ENCODE data around the gene CYP26B1. TPM values are rescaled to one million over a fixed set of nuclear protein-coding genes. Genes with fewer than 3 reads are reported as not detected.

Gene CYP26B1
- polyA plus RNA-seq, 3 donors: not detected

GRCh38 chr2:72173640-72174321 is 26.1 kb upstream of the CYP26B1 start:
- Histone ChIP-seq H3K4me3 (replicated peaks in 1 of 3; ENCODE audit: low read depth in 2 of 3, low read length in 3 of 3) (no peak overlapping the region), H4K20me1 (ENCODE audit: insufficient read depth, low read length) (no peaks in the 10 kb centered on the region), H3K4me1 (ENCODE audit: control insufficient read depth in 1 of 2, insufficient read depth in 2 of 2, low read length in 2 of 2) (no peaks in the 10 kb centered on the region), H3K79me2 (ENCODE audit: insufficient read depth, low read length) (no peaks in the 10 kb centered on the region), H2AFZ (ENCODE audit: insufficient read depth, low read depth, low read length, poor library complexity, severe bottlenecking) (no peak overlapping the region), H3K4me2 (replicated peaks; ENCODE audit: extremely low read depth, low read length, poor library complexity, severe bottlenecking) (no peak overlapping the region), H3K27ac (ENCODE audit: low read depth in 1 of 2, low read length in 2 of 2) (no peak overlapping the region), H3K9ac (ENCODE audit: insufficient read depth, low read length, poor library complexity, severe bottlenecking) (no peak overlapping the region), H3K36me3 (replicated peaks in 1 of 2; ENCODE audit: control insufficient read depth in 1 of 2, insufficient read depth in 2 of 2, low read length in 2 of 2) (no peaks in the 10 kb centered on the region), H3K27me3 (ENCODE audit: control insufficient read depth in 2 of 2, insufficient read depth in 2 of 2, low read length in 2 of 2) (no peaks in the 10 kb centered on the region), H3K9me3 (replicated peaks in 1 of 2; ENCODE audit: control insufficient read depth in 1 of 2, insufficient read depth in 1 of 2, low read length in 2 of 2) (no peaks in the 10 kb centered on the region)
- Mint-ChIP-seq H3K9me3 (peaks cover 0 to 5% (median 4%) of the 10 kb centered on the region in 7 donors), H3K4me3 (no peak overlapping the region), H3K4me1 (no peaks in the 10 kb centered on the region), H3K27me3 (ENCODE audit: low read depth in 3 of 3) (peaks cover 2 to 7% (median 4%) of the 10 kb centered on the region in 3 donors), H3K36me3 (no peaks in the 10 kb centered on the region), H3K27ac (no peak overlapping the region)
- no peak for TF ChIP-seq CTCF (IDR thresholded peaks at IDR 0.05)
- 85% methylated on average over 5 of the region's 8 CpGs for WGBS (ENCODE audit: insufficient coverage)
- intact Hi-C loops (cut with micrococcal nuclease): no loop called here
- no peak for DNase-seq

- no peak for TF ChIP-seq CTCF (IDR thresholded peaks at IDR 0.05)
- Histone ChIP-seq H3K4me1 (ENCODE audit: control insufficient read depth in 1 of 2, insufficient read depth in 2 of 2, low read length in 2 of 2) (no peaks in the 10 kb centered on the region), H3K4me3 (replicated peaks in 1 of 3; ENCODE audit: low read depth in 2 of 3, low read length in 3 of 3) (no peak overlapping the region), H2AFZ (ENCODE audit: insufficient read depth, low read depth, low read length, poor library complexity, severe bottlenecking) (no peak overlapping the region), H3K27me3 (ENCODE audit: control insufficient read depth in 2 of 2, insufficient read depth in 2 of 2, low read length in 2 of 2) (no peaks in the 10 kb centered on the region), H3K36me3 (replicated peaks in 1 of 2; ENCODE audit: control insufficient read depth in 1 of 2, insufficient read depth in 2 of 2, low read length in 2 of 2) (no peaks in the 10 kb centered on the region), H3K9me3 (replicated peaks in 1 of 2; ENCODE audit: control insufficient read depth in 1 of 2, insufficient read depth in 1 of 2, low read length in 2 of 2) (no peaks in the 10 kb centered on the region), H4K20me1 (ENCODE audit: insufficient read depth, low read length) (no peaks in the 10 kb centered on the region), H3K79me2 (ENCODE audit: insufficient read depth, low read length) (no peaks in the 10 kb centered on the region), H3K27ac (ENCODE audit: low read depth in 1 of 2, low read length in 2 of 2) (no peak overlapping the region), H3K9ac (ENCODE audit: insufficient read depth, low read length, poor library complexity, severe bottlenecking) (no peak overlapping the region), H3K4me2 (replicated peaks; ENCODE audit: extremely low read depth, low read length, poor library complexity, severe bottlenecking) (no peak overlapping the region)
- WGBS (ENCODE audit: insufficient coverage): no CpG with 5 or more reads among the region's 2 CpGs
- peaks cover 0 to 5% (median 4%) of the 10 kb centered on the region in 7 donors for H3K9me3 Mint-ChIP-seq
- DNase-seq: no peak
- no peak overlapping the region for H3K4me3 Mint-ChIP-seq
- H3K27me3 Mint-ChIP-seq (ENCODE audit: low read depth in 3 of 3): peaks cover 2 to 10% (median 6%) of the 10 kb centered on the region in 3 donors
- no peak overlapping the region for H3K27ac Mint-ChIP-seq
- H3K36me3 Mint-ChIP-seq: no peaks in the 10 kb centered on the region
- intact Hi-C loops (cut with micrococcal nuclease): no loop called here
- H3K4me1 Mint-ChIP-seq: no peaks in the 10 kb centered on the region
Observed at GRCh38 chr2:72172478-72172877, 24.8 kb upstream of the CYP26B1 start.
